Measurements from ENCODE around the gene S100A4.

S100A4 gene

DNA sequence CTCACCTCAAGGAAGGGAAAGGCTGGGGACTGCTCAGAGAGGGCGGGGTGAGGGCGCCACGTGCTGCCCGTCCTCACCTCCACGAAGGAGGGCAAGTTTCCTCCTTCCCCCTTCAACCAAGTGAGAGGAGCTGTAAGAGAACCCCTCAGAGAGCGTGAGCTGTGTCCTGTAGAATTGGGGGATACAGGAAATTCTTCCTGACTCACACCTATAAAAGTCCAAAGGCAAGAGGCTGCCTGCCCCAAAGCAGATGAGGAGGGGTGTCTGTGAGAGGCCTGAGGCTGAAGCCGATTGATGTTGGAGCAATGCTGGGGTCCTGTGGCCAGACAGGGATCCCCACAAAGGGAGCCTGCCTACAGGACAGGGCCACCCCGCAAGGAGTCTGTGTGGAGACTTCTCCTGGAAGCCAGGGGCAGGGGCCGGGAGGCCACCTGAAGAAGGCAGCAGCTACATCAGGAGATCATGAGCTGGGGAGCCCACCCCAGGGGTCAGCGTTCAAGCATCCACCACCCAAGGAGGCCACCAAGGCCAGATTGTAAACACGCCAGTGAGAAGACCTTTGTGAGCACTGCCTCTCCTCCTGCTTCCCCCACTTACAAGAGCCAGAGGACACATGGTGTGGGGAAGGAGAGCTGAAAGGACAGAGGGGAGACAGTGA is 37.6 kb downstream of the S100A4 start:
- no peak for DNase-seq (ENCODE audit: low read depth)

DNA sequence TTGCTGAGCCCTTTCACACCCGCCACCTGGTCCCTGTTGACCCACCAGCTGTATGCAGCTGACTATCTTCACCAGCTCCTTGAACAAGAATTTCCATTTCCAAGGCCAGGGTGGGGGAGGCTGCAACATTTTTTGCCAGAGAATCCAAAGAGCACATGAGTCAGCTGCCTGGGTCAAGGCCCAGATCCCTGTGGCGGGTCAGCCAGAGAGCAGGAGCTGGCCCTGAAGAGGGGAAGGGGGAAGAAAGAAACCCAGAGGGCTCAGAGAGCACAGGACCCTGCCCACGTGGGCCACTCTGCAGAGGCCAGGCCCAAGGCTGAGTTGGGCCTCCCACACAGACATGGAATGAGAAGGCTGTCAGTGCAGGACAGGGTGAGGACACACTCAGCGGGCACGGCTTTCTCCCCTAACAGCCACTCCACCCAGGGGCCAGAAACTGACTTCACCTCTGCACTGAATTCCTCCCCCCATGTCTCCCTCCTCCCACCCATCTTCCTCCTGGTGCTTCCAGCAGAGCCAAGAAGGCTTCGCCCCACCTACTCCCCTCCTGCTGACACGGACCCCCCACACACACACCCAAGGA is 38.7 kb downstream of the S100A4 start:
- peak; percentile 88 for DNase-seq (ENCODE audit: low read depth)

DNA sequence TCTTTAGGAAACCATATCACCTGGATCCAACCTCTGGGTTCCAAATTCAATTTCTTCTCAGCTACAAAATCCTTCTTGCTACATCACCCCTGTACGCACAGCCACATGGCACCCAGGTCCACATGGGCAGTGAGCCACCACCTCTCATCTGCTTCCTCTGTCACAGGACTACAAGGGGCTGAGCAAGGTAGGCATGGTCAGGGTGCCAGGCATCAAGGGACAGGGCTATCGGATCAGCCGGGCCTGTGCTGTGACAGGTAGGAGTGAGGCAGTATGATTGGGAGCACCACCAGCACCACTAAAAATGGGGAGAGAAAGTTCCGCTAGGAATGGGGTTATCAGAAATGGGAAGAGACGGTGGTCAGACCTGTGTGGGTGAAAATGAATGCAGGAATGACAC is 39.2 kb downstream of the S100A4 start:
- DNase-seq (ENCODE audit: low read depth): no peak

DNA sequence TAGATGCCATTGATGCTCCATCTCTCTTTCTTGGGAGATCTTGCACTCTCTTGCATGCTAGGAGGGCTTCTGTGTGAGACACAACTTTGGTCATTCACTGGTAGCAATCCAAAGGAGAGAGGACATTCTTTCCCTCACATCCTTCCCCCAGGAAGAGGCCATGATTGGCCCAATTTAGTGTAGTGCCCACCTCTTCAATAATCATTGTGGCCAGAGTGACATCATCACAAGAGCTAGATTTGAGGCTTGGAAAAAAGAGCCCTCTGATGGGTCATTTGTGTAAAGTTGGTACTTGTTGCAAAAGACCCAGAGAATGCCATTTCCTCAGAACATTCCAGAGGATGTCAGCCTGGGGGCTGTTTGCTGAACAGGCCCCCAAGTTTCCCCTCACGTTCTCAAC is 40.0 kb downstream of the S100A4 start:
- DNase-seq (ENCODE audit: low read depth): no peak

DNA sequence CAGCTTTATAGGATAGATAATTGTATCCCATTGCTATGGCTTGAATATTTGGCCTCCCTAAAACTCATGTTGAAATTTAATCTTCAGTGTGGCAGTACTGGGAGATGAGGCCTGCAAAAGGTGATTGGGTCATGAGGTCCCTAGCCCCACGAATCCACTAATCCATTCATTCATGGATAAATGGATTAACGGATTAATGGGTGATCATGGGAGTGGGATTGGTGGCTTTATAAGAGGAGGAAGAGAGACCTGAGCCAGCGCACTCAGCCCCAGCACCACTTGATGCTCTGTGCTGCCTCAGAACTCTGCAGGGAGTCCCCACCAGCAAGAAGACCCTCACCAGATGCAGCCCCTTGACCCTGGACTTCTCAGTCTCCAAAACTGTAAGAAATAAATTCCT is 41.8 kb downstream of the S100A4 start:
- no peak for DNase-seq (ENCODE audit: low read depth)

DNA sequence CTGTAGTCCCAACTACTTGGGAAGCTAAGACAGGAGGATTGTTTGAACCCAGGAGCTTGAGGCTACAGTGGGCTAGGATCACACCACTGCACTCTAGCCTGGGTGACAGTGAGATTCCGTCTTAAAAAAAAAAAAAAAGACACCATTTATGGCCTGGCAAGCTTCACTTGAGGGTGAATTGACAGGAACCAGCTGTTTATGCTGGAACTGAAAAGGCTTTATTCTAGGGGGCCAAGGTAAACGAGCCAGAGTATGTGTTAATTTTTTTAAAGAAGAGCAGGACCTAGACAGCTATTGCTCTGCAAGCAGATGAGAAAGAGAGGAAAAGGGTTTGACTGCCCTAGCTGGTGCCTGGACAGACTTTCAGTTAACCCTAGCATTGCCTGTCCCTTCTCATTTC is 46.9 kb downstream of the S100A4 start:
- DNase-seq (ENCODE audit: low read depth): no peak

DNA sequence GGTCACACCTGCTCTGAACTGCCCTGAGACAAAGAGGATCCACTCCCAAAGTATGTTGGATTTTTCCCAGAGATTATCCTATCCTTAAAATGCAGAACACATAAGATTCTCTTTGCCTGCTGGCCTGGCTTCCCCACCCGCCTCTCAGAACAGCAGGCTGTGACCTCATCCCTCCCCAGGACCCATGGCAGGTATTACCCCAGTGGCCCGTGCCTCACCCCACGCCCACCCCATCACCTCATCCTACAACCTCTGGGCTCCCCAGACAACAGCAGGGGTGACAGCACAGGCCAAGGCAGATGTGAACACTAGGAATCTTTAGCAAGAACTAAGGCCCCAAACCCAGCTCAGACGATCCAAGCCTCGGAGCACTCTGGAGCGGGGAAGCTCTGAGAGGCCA is 50.1 kb downstream of the S100A4 start:
- DNase-seq (ENCODE audit: low read depth): no peak

DNA sequence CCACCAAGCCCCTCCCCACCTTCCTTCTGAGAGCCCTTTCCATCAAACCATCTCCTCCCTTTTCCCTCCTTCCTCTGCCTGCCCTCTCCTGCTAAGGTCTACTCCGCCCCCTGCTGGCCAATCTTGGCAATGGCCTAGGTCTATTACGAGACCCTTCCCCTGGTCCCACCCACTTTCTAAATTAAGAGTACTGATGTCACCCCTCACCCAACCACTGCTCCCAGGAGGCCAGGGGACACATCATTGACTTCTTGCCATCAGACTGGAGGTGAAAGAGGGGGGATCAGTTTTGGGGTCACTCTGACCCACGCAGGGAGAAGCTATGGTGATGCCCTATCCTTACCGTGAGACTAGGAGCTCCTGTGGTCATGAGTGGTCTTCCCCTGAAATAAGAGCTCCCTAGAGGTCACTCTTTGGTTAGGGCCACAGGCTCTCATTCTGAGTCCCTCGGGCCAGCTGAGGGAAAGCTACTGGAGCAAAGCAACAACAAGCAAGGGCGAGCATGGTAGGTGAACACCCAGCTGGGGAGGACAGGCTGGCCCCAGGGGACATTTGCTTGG is 50.5 kb downstream of the S100A4 start:
- peak; percentile 39 for DNase-seq (ENCODE audit: low read depth)

Measured in iris pigment epithelial cell (primary cell).